Central memory CD8-positive, alpha-beta T cell (primary cell): Measurements from ENCODE around the gene ACCS.

Source experiments
- ATAC-seq: fragments of 150-1000 bp; cut with Tn5 transposase; replicated peaks from 2 replicates; pipeline ENCODE4 v1.10.0; 2022; ENCODE audit warnings: mild to moderate bottlenecking, moderate FRiP score, moderate number of reproducible peaks; ENCODE audit not compliant: poor library complexity, severe bottlenecking; ENCODE audit errors: extremely low read depth
- DNase-seq, 2 donors: peaks; one replicate each; pipeline ENCODE4 v3.0.0; 2021; ENCODE audit warnings: low spot score in 2 of 2
- H3K27ac Mint-ChIP-seq: one replicate; pipeline ENCODE4 v1.8.0; 2022; ENCODE audit warnings: low read depth, mild to moderate bottlenecking, moderate library complexity, mixed read lengths
- H3K27me3 Mint-ChIP-seq: one replicate; pipeline ENCODE4 v1.8.0; 2022; ENCODE audit warnings: mixed read lengths
- H3K36me3 Mint-ChIP-seq: one replicate; pipeline ENCODE4 v1.8.0; 2022; ENCODE audit warnings: mild to moderate bottlenecking, moderate library complexity, mixed read lengths; ENCODE audit not compliant: insufficient read depth
- H3K4me1 Mint-ChIP-seq: one replicate; pipeline ENCODE4 v1.8.0; 2022; ENCODE audit warnings: mixed read lengths
- H3K4me3 Mint-ChIP-seq: one replicate; pipeline ENCODE4 v1.8.0; 2022; ENCODE audit warnings: mild to moderate bottlenecking, moderate library complexity, mixed read lengths
- H3K9me3 Mint-ChIP-seq: one replicate; pipeline ENCODE4 v1.8.0; 2022; ENCODE audit warnings: mixed read lengths

Gene ACCS

DNA sequence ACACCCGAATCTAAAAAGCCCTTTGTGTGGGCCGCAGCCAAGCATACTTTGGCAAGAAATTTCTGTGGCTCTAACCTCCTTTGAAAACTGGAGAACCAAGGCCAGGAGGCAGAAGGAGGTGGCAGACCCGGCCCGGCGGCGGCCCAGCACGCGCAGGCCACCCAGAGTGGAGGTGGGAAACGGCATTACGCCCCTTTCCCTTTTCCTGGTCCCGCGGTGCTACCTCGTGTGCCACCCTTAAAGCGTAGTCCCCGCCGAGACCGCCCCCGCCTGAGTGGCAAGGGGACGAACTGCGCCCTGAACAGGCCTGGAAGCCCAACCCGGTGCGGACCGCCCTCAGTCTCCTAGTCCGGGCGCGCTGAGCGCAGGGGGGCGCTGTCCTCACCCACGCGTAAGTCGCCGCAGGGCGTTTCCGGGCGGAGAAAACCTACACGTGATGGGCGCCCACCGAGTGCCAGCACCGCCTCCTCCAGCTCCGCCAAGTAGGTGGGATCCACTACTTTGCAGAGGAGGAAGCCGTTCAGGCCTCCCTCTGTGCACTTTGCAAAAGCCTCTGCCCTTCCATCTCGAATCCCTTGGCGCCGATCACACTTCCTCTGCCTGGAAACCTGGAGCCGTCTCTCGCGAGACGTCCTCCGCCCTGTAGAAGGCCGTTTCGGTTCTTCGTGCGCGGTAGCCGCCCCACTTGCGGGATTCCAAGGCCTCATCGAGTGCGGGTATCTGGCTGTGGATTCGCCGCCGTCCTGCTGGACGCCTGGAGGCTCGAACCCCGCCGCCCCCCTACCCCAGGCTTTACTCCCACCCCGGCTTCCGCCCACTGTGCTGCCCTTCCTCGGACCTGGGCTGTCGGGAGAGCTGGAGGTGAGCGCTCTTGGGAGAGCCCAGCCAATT, at the start of gene ACCS:
Gene ACCS, plus strand, starts transcription at position 430 of the 891 bp plus-strand sequence. CDS start 1,358 bp downstream, outside the sequence.
- Mint-ChIP-seq H3K27ac (peak within 1 kb of the TSS; percentile 89), H3K27me3 (no peaks in the 10 kb centered on the region), H3K4me1 (peaks cover 26% of the 10 kb centered on the region), H3K9me3 (no peaks in the 10 kb centered on the region), H3K4me3 (peak within 1 kb of the TSS; percentile 85), H3K36me3 (peaks cover 9% of the 10 kb centered on the region)
- ATAC-seq, result peak; percentile 96
- peak; percentile 86 to 88 for DNase-seq

GRCh38 chr11:44016546-44017442, 49.3 kb upstream of the ACCS start:
- no peaks in the 10 kb centered on the region for H3K9me3 Mint-ChIP-seq
- DNase-seq, result no peak
- H3K36me3 Mint-ChIP-seq, result no peaks in the 10 kb centered on the region
- H3K27ac Mint-ChIP-seq, result no peak overlapping the region
- H3K4me1 Mint-ChIP-seq, result no peaks in the 10 kb centered on the region
- H3K27me3 Mint-ChIP-seq, result peaks cover 12% of the 10 kb centered on the region
- ATAC-seq, result no peak
- H3K4me3 Mint-ChIP-seq, result no peak overlapping the region

GRCh38 chr11:44017443-44018126, 48.5 kb upstream of the ACCS start:
- H3K27me3 Mint-ChIP-seq, result peaks cover 20% of the 10 kb centered on the region

DNA sequence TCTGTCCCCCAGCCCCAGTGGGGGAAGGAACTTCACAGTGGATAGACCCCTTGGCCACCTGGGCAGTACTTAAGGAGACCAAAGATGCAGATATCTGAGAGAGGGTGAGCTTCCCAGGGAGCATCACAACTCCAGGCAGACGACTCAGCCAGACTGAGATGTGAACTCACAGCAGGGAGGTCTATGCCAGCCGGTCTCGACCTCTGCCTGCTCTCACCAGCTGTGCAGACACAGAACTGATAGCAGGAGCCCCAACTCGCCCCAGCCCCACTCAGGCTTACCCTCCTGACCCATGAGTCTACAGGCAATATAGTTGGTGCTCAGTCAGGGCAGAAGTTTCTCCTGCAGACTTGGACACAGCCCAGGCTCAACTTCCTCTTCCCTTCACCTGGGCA, 47.9 kb upstream of the ACCS start:
- DNase-seq (no peak), ATAC-seq (no peak)
- Mint-ChIP-seq H3K9me3 (no peaks in the 10 kb centered on the region), H3K27ac (no peak overlapping the region), H3K4me1 (no peaks in the 10 kb centered on the region), H3K27me3 (peaks cover 25% of the 10 kb centered on the region), H3K36me3 (no peaks in the 10 kb centered on the region), H3K4me3 (no peak overlapping the region)

More at GRCh38 chr11:44017443-44018126, 48.5 kb upstream of the ACCS start:
- H3K4me1 Mint-ChIP-seq, result no peaks in the 10 kb centered on the region
- no peaks in the 10 kb centered on the region for H3K36me3 Mint-ChIP-seq
- no peaks in the 10 kb centered on the region for H3K9me3 Mint-ChIP-seq
- no peak for ATAC-seq
- H3K27ac Mint-ChIP-seq, result no peak overlapping the region
- no peak for DNase-seq
- no peak overlapping the region for H3K4me3 Mint-ChIP-seq

- ATAC-seq (no peak), DNase-seq (no peak)
- H3K4me3 Mint-ChIP-seq, result no peak overlapping the region
- H3K27me3 Mint-ChIP-seq, result peaks cover 32% of the 10 kb centered on the region
- no peak overlapping the region for H3K27ac Mint-ChIP-seq
- no peaks in the 10 kb centered on the region for H3K9me3 Mint-ChIP-seq
- no peaks in the 10 kb centered on the region for H3K4me1 Mint-ChIP-seq
- no peaks in the 10 kb centered on the region for H3K36me3 Mint-ChIP-seq
Measured at GRCh38 chr11:44018829-44019228, 47.2 kb upstream of the ACCS start.

GRCh38 chr11:44024977-44025376, 41.1 kb upstream of the ACCS start:
- peaks cover 89% of the 10 kb centered on the region for H3K27me3 Mint-ChIP-seq
- ATAC-seq (no peak), DNase-seq (no peak)
- H3K36me3 Mint-ChIP-seq, result no peaks in the 10 kb centered on the region
- H3K9me3 Mint-ChIP-seq, result peaks cover 6% of the 10 kb centered on the region
- no peak overlapping the region for H3K4me3 Mint-ChIP-seq
- no peaks in the 10 kb centered on the region for H3K4me1 Mint-ChIP-seq
- no peak overlapping the region for H3K27ac Mint-ChIP-seq

DNA sequence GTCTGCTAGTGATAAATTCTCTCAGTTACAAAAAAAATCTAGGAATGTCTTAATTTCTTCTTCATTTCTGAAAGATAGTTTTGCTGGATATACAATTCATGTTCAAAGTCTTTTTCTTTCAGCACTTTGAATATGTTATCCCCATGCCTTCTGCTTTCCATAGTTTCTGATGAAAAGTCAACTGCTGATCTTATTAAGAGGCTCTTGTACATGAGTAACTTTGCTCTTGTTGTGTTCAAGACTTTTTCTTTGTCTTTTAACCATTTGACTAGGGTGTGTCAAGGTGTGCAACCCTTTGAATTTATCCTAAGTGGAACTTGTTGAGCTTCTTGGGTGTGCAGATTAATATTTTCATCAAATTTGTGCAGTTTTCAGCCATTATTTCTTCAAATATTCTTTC, 40.3 kb upstream of the ACCS start:
- H3K36me3 Mint-ChIP-seq, result no peaks in the 10 kb centered on the region
- no peak for ATAC-seq

GRCh38 chr11:44028401-44028800, 37.7 kb upstream of the ACCS start:
- peaks cover 2% of the 10 kb centered on the region for H3K36me3 Mint-ChIP-seq
- ATAC-seq (no peak), DNase-seq (no peak)
- no peak overlapping the region for H3K4me3 Mint-ChIP-seq
- H3K9me3 Mint-ChIP-seq, result peaks cover 6% of the 10 kb centered on the region
- H3K4me1 Mint-ChIP-seq, result no peaks in the 10 kb centered on the region
- H3K27ac Mint-ChIP-seq, result no peak overlapping the region
- H3K27me3 Mint-ChIP-seq, result peaks cover 95% of the 10 kb centered on the region

More for the DNA sequence above, 40.3 kb upstream of the ACCS start:
- H3K27ac Mint-ChIP-seq, result no peak overlapping the region
- H3K4me3 Mint-ChIP-seq, result no peak overlapping the region
- DNase-seq, result no peak
- peaks cover 95% of the 10 kb centered on the region for H3K27me3 Mint-ChIP-seq
- peaks cover 6% of the 10 kb centered on the region for H3K9me3 Mint-ChIP-seq
- H3K4me1 Mint-ChIP-seq, result no peaks in the 10 kb centered on the region

DNA sequence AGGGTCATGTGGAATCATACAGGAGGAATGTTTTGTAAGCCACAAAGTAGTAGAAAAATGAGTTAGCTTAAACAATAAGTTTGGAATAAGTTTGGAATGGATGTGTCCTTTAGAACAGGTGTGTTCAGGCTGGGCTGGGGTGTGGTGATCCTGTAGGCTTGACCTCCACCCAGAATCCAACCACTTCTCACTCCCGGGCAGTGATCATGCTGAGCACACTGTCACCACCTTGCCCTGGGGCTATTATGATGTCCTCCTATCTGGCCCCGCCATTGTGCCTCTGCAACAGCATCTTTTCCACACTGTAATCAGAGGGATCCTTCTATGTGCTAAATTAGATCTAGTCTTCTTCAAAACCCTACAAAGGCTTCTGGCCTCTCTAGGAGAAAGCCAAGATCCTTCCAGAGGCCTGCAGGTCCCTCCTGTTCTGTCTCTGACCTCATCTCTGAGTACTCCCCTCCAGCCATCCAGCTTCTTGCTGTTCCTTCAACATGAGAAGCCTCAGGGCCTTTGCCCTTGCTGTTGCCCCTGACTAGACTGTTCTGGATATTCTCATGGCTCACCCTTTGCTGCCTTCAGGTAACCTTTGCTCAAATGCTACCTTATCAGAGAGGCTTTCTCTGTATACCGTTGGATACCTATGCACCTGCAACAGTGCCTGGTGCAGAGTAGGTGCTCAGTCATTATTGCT, 37.1 kb upstream of the ACCS start:
- Mint-ChIP-seq H3K4me3 (no peak overlapping the region), H3K27ac (no peak overlapping the region), H3K4me1 (no peaks in the 10 kb centered on the region), H3K36me3 (peaks cover 2% of the 10 kb centered on the region), H3K9me3 (peaks cover 6% of the 10 kb centered on the region), H3K27me3 (peaks cover 95% of the 10 kb centered on the region)
- DNase-seq (no peak), ATAC-seq (no peak)

- Mint-ChIP-seq H3K9me3 (peaks cover 6% of the 10 kb centered on the region), H3K27ac (no peak overlapping the region), H3K27me3 (peaks cover 90% of the 10 kb centered on the region), H3K4me1 (no peaks in the 10 kb centered on the region), H3K36me3 (peaks cover 2% of the 10 kb centered on the region), H3K4me3 (no peak overlapping the region)
- no peak for DNase-seq
- no peak for ATAC-seq
Measured at GRCh38 chr11:44029507-44029845, 36.6 kb upstream of the ACCS start.

DNA sequence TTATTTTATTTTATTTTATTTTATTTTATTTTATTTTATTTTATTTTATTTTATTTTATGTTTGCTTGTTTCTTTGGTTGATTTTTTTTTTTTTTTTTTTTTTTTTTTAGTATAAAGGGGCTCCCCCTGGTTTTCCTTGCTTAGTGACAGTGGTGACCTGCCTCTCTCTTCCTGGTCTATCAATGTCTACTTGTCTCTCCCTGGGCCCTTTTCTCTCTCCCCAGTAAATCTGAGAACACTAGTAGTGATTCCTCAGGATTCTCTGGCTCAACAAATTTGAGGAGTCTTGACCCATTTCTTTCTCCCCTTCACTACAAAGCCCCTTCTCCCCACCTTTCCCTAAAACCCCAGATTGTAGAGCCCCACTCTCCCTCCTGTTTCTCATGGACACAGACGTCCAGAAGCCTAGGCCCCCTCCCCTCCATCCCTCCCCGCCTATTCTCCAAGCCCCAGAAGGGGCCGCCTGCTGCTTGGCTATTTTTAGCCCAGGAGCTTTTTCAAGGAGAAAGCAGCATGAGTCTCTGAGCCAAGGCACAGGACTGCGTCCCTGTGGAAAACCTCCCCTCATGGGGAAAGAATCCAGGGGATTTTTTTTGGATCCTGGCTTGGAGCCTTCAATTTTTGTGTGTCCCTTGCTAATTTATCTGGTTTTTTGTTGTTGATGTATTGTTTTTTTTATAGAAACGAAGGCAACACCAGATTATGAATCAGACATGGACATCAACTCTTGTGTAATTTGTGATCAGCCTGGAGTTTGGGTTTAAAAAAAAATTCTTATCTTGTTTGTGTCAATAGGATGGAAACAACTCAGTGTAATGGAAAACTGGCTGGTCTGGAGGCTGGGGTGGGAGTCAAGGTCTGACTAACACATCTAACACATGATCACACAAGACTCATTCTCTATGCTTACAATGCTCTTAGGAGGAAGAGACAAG, 35.8 kb upstream of the ACCS start:
- H3K9me3 Mint-ChIP-seq, result peaks cover 6% of the 10 kb centered on the region
- DNase-seq (no peak), ATAC-seq (no peak)
- no peak overlapping the region for H3K27ac Mint-ChIP-seq
- H3K4me1 Mint-ChIP-seq, result no peaks in the 10 kb centered on the region
- peaks cover 2% of the 10 kb centered on the region for H3K36me3 Mint-ChIP-seq
- no peak overlapping the region for H3K4me3 Mint-ChIP-seq
- H3K27me3 Mint-ChIP-seq, result peaks cover 84% of the 10 kb centered on the region
